GM12878 (cell line): ENCODE results near the gene MGAT5. TPM values are rescaled to one million over a fixed set of nuclear protein-coding genes. Genes with fewer than 3 reads are reported as not detected.

Experiments used
- ATAC-seq: fragments of 200-7000 bp; cut with Tn5 transposase; 3 replicates; pipeline ENCODE4 v1.9.1; 2020; ENCODE audit warnings: mild to moderate bottlenecking, moderate library complexity
- BruUV-seq: library from RNA; stranded (reverse); fragments of 400-500 nt; replicated peaks from 2 replicates; lab custom pipeline; 2021; lab: Mats Ljungman, UMichigan
- CTCF ChIA-PET: fragments of 300-600 bp; sonication (Branson Sonifier 250); formaldehyde crosslinking; extraction: SDS; loops from one replicate; lab custom pipeline; 2021; ENCODE audit warnings: inconsistent platforms; lab: Yijun Ruan, JAX
- POLR2A ChIA-PET: fragments of 350-600 bp; formaldehyde crosslinking; extraction: SDS; loops from one replicate; lab custom pipeline; 2021; ENCODE audit warnings: inconsistent platforms; lab: Charles Lee
- RAD21 ChIA-PET: fragments of 300-600 bp; sonication (Branson Sonifier 250); formaldehyde crosslinking; loops from one replicate; lab custom pipeline; 2023; ENCODE audit warnings: antibody characterized with exemption; ENCODE audit not compliant: unreplicated experiment; lab: Charles Lee
- SMC1A ChIA-PET: fragments of 300-600 bp; sonication (Branson Sonifier 250); formaldehyde crosslinking; loops from one replicate; lab custom pipeline; 2023; ENCODE audit not compliant: unreplicated experiment, uncharacterized antibody; lab: Charles Lee
- DNase-seq: peaks from one replicate; pipeline ENCODE4 v3.0.0-alpha.2; 2011; ENCODE audit warnings: low read depth, low spot score
- FAIRE-seq: peaks from 3 replicates; lab custom pipeline; 2011; peaks lifted over from hg19 to GRCh38; lab: Jason Lieb, UNC
- H2AFZ ChIP-seq: 2 replicates; pipeline ENCODE4 v1.6.0; 2011; ENCODE audit warnings: low read depth, low read length, control low read depth; ENCODE audit not compliant: control insufficient read depth
- H3K27ac ChIP-seq: 2 replicates; pipeline ENCODE4 v1.5.1; 2011; ENCODE audit warnings: control low read depth; ENCODE audit not compliant: control insufficient read depth, insufficient read depth
- H3K27me3 ChIP-seq, 2 experiments: replicated peaks in 1 of 2; 2 replicates each; pipeline versions ENCODE4 v1.6.0 to v1.6.1; 2011; ENCODE audit warnings: low read length in 1 of 2; ENCODE audit not compliant: control insufficient read depth in 2 of 2, insufficient read depth in 2 of 2
- H3K36me3 ChIP-seq, 2 experiments: 2 replicates each; pipeline ENCODE4 v1.5.1; 2011; ENCODE audit warnings: low read length in 1 of 2; ENCODE audit not compliant: control insufficient read depth in 2 of 2, insufficient read depth in 2 of 2
- H3K4me1 ChIP-seq: 2 replicates; pipeline ENCODE4 v1.6.1; 2011; ENCODE audit warnings: mild to moderate bottlenecking, low read length, moderate library complexity, mixed read lengths; ENCODE audit not compliant: control insufficient read depth, insufficient read depth
- H3K4me2 ChIP-seq: 2 replicates; pipeline ENCODE4 v1.6.0; 2011; ENCODE audit warnings: control low read depth; ENCODE audit not compliant: control insufficient read depth, insufficient read depth
- H3K4me3 ChIP-seq: fragments of 200-600 bp; sonication (generic); 2 replicates; pipeline ENCODE4 v1.5.1; 2016
- H3K79me2 ChIP-seq: 2 replicates; pipeline ENCODE4 v1.6.0; 2011; ENCODE audit warnings: low read length; ENCODE audit not compliant: control insufficient read depth, insufficient read depth
- H3K9ac ChIP-seq: 2 replicates; pipeline ENCODE4 v1.8.0; 2011; ENCODE audit warnings: low read length, control low read depth, mixed read lengths; ENCODE audit not compliant: control insufficient read depth, insufficient read depth
- H3K9me3 ChIP-seq: replicated peaks from 3 replicates; pipeline ENCODE4 v1.5.1; 2011; ENCODE audit warnings: mild to moderate bottlenecking, low read length; ENCODE audit not compliant: control insufficient read depth, insufficient read depth
- H4K20me1 ChIP-seq: 2 replicates; pipeline ENCODE4 v1.6.0; 2011; ENCODE audit not compliant: control insufficient read depth, insufficient read depth
- BACH1 ChIP-seq: fragments of 450-650 bp; IDR thresholded peaks from 2 replicates; pipeline ENCODE4 v1.6.1; 2017; ENCODE audit warnings: mild to moderate bottlenecking, borderline replicate concordance
- BRCA1 ChIP-seq: IDR thresholded peaks from 2 replicates; pipeline ENCODE4 v1.6.1; 2011; ENCODE audit warnings: low read depth, low read length, improper control_type of control experiment
- IKZF1 ChIP-seq: fragments of 450-650 bp; conservative IDR thresholded peaks from 2 replicates; pipeline ENCODE4 v1.6.1; 2017; ENCODE audit warnings: antibody characterized with exemption, mild to moderate bottlenecking
- MEF2B ChIP-seq: fragments of 450-650 bp; IDR thresholded peaks from 2 replicates; pipeline ENCODE4 v1.6.1; 2018; ENCODE audit warnings: mild to moderate bottlenecking, moderate library complexity; ENCODE audit not compliant: partially characterized antibody, poor library complexity, severe bottlenecking
- MYC ChIP-seq: IDR thresholded peaks from 2 replicates; pipeline ENCODE4 v1.6.1; 2011; ENCODE audit warnings: mild to moderate bottlenecking, low read length, moderate library complexity, inconsistent platforms; ENCODE audit not compliant: insufficient read depth, insufficient replicate concordance, insufficient read length, severe bottlenecking
- NFYB ChIP-seq: IDR thresholded peaks from 2 replicates; pipeline ENCODE4 v1.6.1; 2011; ENCODE audit warnings: low read depth, mild to moderate bottlenecking, low read length, improper control_type of control experiment, moderate library complexity; ENCODE audit not compliant: insufficient read depth
- SIN3A ChIP-seq: IDR thresholded peaks from 2 replicates; pipeline ENCODE4 v1.6.1; 2012; ENCODE audit warnings: low read depth, low read length, improper control_type of control experiment
- SREBF2 ChIP-seq: IDR thresholded peaks from 2 replicates; pipeline ENCODE4 v1.6.1; 2012; ENCODE audit warnings: mild to moderate bottlenecking, low read length
- STAT3 ChIP-seq: IDR thresholded peaks from 2 replicates; pipeline ENCODE4 v1.6.1; 2011; ENCODE audit warnings: low read depth, low read length, improper control_type of control experiment
- ZNF622 ChIP-seq: fragments of 450-650 bp; IDR thresholded peaks from 2 replicates; pipeline ENCODE4 v1.6.1; 2017; ENCODE audit warnings: mild to moderate bottlenecking, inconsistent platforms
- WGBS: methylation state at CpG from one replicate; pipeline ENCODE4 v1.1.6; 2016; ENCODE audit warnings: low lambda C conversion rate; ENCODE audit not compliant: insufficient replicate concordance, insufficient coverage; ENCODE audit errors: missing lambda C conversion rate; 5-methylcytosine and 5-hydroxymethylcytosine counted together
- in situ Hi-C: fragments of 300-500 bp; cut with MboI; formaldehyde crosslinking; loops from 9 replicates; pipeline ENCODE4 v1.14.3; 2018; ENCODE audit warnings: mixed read lengths
- intact Hi-C: fragments of 100-400 bp; cut with micrococcal nuclease; formaldehyde crosslinking; loops from one replicate; pipeline ENCODE4 v1.14.2; 2022; ENCODE audit not compliant: unreplicated experiment
- polyA plus RNA-seq, 11 experiments: library from polyadenylated mRNA; depleted of rRNA in 4 of 11; unstranded in 6 of 11; stranded (reverse) in 5 of 11; fragments of >200 nt; fragmentation: Nextera tagmentation in 4 of 11; fragmentation: Illumina TruSeq in 1 of 11; extraction: Ambion mirVana in 4 of 11; extraction: Trizol in 1 of 11; gene quantifications; 1 replicate in 1 of 11; 2 replicates in 10 of 11; pipeline versions ENCODE4 v1.2.1 to v1.2.3, GENCODE V29; 2011 to 2016; ENCODE audit warnings: inconsistent platforms in 2 of 11, missing spikeins in 2 of 11, low read depth in 1 of 11
- total RNA-seq, 4 experiments: library from RNA; depleted of rRNA in 3 of 4; stranded (reverse); fragments of >200 nt in 3 of 4; fragmentation: Illumina TruSeq in 1 of 4; extraction: Trizol in 1 of 4; gene quantifications; 2 replicates each; pipeline versions ENCODE4 v1.2.1 to v1.2.3, GENCODE V29; 2013 to 2021
- TF ChIP-seq, protein P1 (sequence below): fragments of 450-650 bp; formaldehyde crosslinking; IDR thresholded peaks from 2 replicates; pipeline ENCODE4 v1.4.0; 2020; ENCODE audit warnings: mild to moderate bottlenecking, moderate library complexity
- TF ChIP-seq, protein P2 (sequence below): fragments of 450-650 bp; IDR thresholded peaks from 2 replicates; pipeline ENCODE4 v1.6.1; 2018; ENCODE audit warnings: borderline replicate concordance, mild to moderate bottlenecking; ENCODE audit not compliant: partially characterized antibody
- TF ChIP-seq, protein P3 (sequence below): IDR thresholded peaks from 2 replicates; pipeline ENCODE4 v1.6.1; 2011; ENCODE audit warnings: borderline replicate concordance, low read depth, mild to moderate bottlenecking, moderate library complexity, mixed read lengths, low read length; ENCODE audit not compliant: insufficient read depth; ENCODE audit errors: extremely low read length
- TF ChIP-seq, protein P4 (sequence below): fragments of 450-650 bp; formaldehyde crosslinking; IDR thresholded peaks from 2 replicates; pipeline ENCODE4 v1.4.0; 2022; ENCODE audit warnings: mild to moderate bottlenecking, moderate library complexity

Gene MGAT5
- total and polyA plus RNA-seq, 10 of the 15 experiments (the other 5 are each of a cell fraction or from before 2014, with no cell fraction given), result 4.9 to 104 (median 36.2) TPM

DNA sequence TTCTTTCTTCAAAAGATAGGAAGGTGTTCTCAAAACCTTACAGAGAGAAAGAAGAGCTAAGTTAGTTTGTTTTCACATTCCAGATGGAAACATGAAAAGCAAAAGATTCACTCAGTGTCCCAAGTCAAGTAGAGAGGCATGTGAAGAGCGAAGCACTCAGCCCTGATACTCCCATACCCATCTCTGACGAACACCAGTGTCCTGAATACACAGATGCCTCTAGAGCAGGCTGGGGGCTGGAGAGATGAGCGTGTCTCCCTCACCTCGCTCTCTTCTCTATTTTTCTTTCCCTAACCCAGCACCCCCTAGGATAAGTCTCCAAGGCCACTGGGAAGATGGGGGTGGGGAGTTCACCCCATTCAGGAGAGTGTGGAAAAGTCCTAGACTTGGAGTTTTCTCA is 237.2 kb downstream of the MGAT5 start:
- Histone ChIP-seq H3K9ac (no peak overlapping the region), H4K20me1 (no peaks in the 10 kb centered on the region), H3K79me2 (no peaks in the 10 kb centered on the region), H3K27me3 (peaks cover 0 to 3% of the 10 kb centered on the region in 2 experiments; a peak in 2 of 4 replicates), H3K9me3 (no peaks in the 10 kb centered on the region), H3K27ac (no peak overlapping the region), H3K36me3 (no peaks in the 10 kb centered on the region), H3K4me1 (no peaks in the 10 kb centered on the region), H3K4me3 (no peak overlapping the region), H3K4me2 (no peak overlapping the region), H2AFZ (no peak overlapping the region)
- ChIA-PET SMC1A (interaction anchor here (1.1 kb wide), 1 partner anchor 10 kb away, joined by 3 read pairs; no protein-coding TSS in a partner anchor), CTCF (no interaction called here), POLR2A (no interaction called here), RAD21 (no interaction called here)
- no peak for DNase-seq
- intact Hi-C loops, result no loop called here
- no TSS peak for BruUV-seq
- no peak for ATAC-seq
- in situ Hi-C loops, result no loop called here
- WGBS, result 33% methylated on average over 4 of the region's 4 CpGs
- no peak for FAIRE-seq
- no peak for TF ChIP-seq SREBF2
- TF ChIP-seq STAT3, result no peak
- TF ChIP-seq, protein P1, sequence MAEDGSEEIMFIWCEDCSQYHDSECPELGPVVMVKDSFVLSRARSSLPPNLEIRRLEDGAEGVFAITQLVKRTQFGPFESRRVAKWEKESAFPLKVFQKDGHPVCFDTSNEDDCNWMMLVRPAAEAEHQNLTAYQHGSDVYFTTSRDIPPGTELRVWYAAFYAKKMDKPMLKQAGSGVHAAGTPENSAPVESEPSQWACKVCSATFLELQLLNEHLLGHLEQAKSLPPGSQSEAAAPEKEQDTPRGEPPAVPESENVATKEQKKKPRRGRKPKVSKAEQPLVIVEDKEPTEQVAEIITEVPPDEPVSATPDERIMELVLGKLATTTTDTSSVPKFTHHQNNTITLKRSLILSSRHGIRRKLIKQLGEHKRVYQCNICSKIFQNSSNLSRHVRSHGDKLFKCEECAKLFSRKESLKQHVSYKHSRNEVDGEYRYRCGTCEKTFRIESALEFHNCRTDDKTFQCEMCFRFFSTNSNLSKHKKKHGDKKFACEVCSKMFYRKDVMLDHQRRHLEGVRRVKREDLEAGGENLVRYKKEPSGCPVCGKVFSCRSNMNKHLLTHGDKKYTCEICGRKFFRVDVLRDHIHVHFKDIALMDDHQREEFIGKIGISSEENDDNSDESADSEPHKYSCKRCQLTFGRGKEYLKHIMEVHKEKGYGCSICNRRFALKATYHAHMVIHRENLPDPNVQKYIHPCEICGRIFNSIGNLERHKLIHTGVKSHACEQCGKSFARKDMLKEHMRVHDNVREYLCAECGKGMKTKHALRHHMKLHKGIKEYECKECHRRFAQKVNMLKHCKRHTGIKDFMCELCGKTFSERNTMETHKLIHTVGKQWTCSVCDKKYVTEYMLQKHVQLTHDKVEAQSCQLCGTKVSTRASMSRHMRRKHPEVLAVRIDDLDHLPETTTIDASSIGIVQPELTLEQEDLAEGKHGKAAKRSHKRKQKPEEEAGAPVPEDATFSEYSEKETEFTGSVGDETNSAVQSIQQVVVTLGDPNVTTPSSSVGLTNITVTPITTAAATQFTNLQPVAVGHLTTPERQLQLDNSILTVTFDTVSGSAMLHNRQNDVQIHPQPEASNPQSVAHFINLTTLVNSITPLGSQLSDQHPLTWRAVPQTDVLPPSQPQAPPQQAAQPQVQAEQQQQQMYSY, result no peak
- TF ChIP-seq NFYB, result no peak
- TF ChIP-seq MEF2B, result no peak
- TF ChIP-seq, protein P2, sequence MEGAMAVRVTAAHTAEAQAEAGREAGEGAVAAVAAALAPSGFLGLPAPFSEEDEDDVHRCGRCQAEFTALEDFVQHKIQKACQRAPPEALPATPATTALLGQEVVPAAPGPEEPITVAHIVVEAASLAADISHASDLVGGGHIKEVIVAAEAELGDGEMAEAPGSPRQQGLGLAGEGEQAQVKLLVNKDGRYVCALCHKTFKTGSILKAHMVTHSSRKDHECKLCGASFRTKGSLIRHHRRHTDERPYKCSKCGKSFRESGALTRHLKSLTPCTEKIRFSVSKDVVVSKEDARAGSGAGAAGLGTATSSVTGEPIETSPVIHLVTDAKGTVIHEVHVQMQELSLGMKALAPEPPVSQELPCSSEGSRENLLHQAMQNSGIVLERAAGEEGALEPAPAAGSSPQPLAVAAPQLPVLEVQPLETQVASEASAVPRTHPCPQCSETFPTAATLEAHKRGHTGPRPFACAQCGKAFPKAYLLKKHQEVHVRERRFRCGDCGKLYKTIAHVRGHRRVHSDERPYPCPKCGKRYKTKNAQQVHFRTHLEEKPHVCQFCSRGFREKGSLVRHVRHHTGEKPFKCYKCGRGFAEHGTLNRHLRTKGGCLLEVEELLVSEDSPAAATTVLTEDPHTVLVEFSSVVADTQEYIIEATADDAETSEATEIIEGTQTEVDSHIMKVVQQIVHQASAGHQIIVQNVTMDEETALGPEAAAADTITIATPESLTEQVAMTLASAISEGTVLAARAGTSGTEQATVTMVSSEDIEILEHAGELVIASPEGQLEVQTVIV, result no peak
- TF ChIP-seq, protein P3, sequence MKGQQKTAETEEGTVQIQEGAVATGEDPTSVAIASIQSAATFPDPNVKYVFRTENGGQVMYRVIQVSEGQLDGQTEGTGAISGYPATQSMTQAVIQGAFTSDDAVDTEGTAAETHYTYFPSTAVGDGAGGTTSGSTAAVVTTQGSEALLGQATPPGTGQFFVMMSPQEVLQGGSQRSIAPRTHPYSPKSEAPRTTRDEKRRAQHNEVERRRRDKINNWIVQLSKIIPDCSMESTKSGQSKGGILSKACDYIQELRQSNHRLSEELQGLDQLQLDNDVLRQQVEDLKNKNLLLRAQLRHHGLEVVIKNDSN, result no peak
- TF ChIP-seq, protein P4, sequence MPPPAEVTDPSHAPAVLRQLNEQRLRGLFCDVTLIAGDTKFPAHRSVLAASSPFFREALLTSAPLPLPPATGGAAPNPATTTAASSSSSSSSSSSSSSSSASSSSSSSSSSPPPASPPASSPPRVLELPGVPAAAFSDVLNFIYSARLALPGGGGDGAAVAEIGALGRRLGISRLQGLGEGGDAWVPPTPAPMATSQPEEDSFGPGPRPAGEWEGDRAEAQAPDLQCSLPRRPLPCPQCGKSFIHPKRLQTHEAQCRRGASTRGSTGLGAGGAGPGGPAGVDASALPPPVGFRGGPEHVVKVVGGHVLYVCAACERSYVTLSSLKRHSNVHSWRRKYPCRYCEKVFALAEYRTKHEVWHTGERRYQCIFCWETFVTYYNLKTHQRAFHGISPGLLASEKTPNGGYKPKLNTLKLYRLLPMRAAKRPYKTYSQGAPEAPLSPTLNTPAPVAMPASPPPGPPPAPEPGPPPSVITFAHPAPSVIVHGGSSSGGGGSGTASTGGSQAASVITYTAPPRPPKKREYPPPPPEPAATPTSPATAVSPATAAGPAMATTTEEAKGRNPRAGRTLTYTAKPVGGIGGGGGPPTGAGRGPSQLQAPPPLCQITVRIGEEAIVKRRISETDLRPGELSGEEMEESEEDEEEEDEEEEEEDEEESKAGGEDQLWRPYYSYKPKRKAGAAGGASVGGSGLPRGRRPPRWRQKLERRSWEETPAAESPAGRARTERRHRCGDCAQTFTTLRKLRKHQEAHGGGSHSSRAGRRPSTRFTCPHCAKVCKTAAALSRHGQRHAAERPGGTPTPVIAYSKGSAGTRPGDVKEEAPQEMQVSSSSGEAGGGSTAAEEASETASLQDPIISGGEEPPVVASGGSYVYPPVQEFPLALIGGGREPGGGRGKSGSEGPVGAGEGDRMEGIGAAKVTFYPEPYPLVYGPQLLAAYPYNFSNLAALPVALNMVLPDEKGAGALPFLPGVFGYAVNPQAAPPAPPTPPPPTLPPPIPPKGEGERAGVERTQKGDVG (CRISPR knock-in tag), result no peak
- no peak for TF ChIP-seq BACH1
- TF ChIP-seq IKZF1, result no peak
- TF ChIP-seq MYC, result no peak
- TF ChIP-seq SIN3A, result no peak
- TF ChIP-seq BRCA1, result no peak
- no peak for TF ChIP-seq ZNF622
